Activated CD4-positive, alpha-beta T cell treated with anti-CD3 and anti-CD28 coated beads, Interleukin-2, amount 50 U/mL, for 1 hour (primary cell): ENCODE measurements around the gene PRKAG2.
"Not testable (repeated sequence)": the region's sequence is repeated elsewhere in the genome, so short reads cannot be mapped to it uniquely, and the experiment has no call there.

ENCODE experiments used
- DNase-seq: peaks from one replicate; pipeline ENCODE4 v3.0.0-alpha.2; 2020

The PRKAG2 gene

GRCh38 chr7:151782256-151782597 is 94.7 kb downstream of the PRKAG2 start:
- DNase-seq = not testable (repeated sequence)

DNA sequence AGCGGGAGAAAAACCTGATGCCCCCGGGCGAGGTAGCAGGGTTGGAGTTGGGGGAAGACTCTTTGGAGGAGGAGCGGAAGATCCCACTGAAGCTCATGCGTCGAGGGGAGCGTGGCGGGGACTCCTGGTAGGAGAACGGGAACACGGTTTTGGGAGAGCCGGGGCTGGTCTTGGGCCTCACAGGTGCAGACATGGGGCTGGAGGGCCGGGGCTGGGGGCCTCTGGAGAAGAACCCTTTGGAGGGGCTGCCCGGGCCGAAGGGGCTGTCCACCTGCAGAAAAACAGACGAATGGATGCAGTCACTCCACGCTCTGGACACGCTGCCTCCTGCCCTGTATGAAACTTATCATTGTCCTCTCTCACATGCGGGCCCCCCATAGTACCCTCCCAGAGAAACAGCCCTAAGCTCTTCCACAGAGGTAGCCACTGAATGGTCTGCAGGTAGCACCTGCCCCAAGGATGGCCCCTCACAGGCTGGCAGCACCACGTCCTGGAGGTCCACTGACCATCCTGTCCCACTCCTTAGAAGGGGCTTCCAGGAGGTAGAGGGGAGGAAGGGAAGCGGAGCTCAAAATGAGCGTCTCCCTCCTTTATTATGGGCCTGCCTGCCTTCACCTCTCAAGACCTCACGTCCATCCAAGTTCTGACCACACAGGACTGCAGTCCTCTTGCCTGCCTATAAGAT is 95.6 kb downstream of the PRKAG2 start:
- no peak for DNase-seq

DNA sequence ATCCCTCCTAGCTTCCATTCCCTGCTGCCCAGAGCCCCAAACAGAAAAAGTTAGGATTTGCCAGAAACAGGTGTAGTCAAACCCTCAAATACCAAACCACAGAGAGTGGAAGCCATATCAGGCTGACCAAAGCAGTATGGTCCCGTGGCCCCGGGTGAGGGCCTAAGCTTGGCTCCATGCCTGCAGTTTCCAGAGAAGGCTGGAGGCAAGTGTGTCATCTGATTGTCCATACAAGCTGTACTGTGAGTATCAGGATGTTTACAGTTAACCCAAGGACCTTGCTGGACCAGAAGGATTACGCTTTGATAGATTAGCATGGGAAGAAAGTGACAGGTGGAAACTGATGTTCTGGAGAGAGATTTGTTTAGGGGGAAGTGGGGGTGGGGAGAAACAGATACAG is 96.3 kb downstream of the PRKAG2 start:
- no peak for DNase-seq

GRCh38 chr7:151779678-151780077 is 97.2 kb downstream of the PRKAG2 start:
- no peak for DNase-seq

GRCh38 chr7:151779255-151779654 is 97.7 kb downstream of the PRKAG2 start:
- no peak for DNase-seq

- DNase-seq = no peak
Observed at GRCh38 chr7:151777908-151778670, 98.8 kb downstream of the PRKAG2 start.

- no peak for DNase-seq
Observed at GRCh38 chr7:151777495-151777880, 99.4 kb downstream of the PRKAG2 start.

GRCh38 chr7:151776876-151777494 is 99.9 kb downstream of the PRKAG2 start:
- no peak for DNase-seq

DNA sequence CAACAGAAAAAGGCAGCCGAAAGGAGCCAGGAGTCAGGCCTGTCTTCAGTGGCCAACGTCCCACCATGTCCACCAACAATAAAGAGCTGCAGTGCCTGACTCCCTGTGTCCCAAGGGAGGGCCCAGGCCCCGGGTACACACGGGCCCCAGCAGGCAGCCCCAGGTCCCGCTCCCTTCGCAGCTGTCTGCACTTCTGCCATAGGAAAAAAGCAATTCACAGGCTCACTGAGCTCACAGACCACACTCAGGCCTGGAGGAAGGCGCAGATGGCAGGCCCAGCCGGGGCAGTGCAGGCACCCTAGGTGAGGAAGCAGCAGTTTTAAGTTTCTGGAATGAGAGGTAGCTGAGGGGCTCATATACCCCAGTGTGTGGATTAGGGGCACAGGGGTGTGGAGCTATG is 100.5 kb downstream of the PRKAG2 start:
- no peak for DNase-seq

DNA sequence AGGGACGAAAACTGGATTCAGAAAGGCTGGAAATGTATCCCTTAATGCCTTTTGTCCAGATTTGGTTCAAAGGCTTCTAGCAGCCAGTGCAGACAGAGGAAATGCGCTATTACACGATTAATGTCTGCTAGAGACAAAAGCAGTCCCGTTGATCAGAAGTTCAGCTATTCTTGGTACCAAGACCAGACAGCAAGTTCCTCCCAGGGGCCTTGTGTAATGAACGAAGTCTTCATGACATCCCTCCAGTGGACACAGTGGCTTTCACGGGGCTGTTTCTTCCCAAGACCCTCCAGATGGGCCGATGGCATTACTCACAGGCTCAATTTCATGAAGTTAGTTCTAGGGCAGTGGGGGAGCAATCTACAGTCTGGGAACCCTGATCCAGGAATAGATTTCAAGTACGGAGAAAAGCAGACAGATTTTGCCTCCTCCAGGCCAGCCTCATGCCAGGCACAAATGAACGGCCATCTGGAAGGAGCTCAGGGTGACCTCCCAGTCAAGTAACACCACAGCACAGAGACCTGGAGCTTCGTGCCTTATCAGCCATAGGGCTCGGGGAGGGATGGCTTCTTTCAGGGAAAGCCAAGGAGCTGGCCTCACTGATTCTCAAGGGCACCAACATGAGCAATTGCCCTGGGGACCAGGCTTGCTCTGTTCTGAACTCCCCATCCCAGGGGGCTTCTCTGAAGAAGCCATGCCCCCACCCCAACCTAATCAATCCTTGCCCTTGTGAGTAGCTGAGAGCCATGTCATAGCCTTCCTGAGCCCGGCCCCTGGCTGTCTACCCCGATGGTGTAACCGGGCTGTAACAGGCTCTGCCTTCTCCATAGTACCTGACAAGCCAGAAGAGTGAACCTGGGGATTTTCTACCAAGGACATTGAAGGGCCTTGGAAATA is 101.1 kb downstream of the PRKAG2 start:
- no peak for DNase-seq

- no peak for DNase-seq
Observed at GRCh38 chr7:151774951-151775350, 102.0 kb downstream of the PRKAG2 start.

- DNase-seq = no peak
Observed at GRCh38 chr7:151773797-151774196, 103.1 kb downstream of the PRKAG2 start.

DNA sequence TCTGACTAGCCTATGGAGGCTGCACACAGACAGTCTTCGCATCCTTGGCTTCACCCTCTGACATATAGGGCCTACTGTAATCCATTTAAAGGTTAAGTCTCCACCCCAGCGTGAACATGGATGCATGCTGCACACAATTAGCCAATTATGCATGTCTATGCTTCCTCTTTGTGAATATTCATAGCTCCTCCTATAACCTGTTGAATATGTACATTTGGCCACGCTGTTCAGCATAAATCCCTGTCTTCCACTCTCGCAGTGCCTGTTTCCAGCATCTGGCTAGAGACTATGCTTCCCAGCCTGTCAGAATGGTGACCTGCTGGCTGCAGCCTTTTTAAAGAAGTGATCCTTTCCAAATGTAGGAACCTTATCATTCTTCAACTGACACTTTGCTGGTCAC is 106.7 kb downstream of the PRKAG2 start:
- DNase-seq = no peak

- peak; percentile 16 for DNase-seq
Observed at GRCh38 chr7:151769188-151769821, 107.6 kb downstream of the PRKAG2 start.

- no peak for DNase-seq
Observed at GRCh38 chr7:151768805-151769187, 108.1 kb downstream of the PRKAG2 start.

DNA sequence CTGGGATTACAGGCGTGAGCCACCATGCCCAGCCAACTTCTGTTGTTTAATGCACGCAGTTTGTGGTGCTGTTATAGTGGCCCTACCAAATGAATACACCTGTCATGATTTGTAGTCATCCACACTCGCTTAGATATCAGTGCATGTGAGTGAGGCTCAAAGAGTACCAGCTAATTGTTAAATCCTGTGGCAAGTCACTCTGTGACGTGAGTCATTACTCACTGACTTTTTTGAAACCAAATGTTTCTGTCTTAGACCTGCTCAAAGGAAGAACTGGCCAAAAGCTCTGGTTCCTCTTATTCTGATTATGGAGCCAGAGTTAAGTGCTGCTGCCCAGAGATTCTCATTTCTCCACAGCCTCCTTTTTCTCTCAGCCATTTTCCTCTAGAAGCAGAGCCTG is 109.4 kb downstream of the PRKAG2 start:
- DNase-seq = no peak

- no peak for DNase-seq
Observed at GRCh38 chr7:151764056-151764920, 112.6 kb downstream of the PRKAG2 start.

DNA sequence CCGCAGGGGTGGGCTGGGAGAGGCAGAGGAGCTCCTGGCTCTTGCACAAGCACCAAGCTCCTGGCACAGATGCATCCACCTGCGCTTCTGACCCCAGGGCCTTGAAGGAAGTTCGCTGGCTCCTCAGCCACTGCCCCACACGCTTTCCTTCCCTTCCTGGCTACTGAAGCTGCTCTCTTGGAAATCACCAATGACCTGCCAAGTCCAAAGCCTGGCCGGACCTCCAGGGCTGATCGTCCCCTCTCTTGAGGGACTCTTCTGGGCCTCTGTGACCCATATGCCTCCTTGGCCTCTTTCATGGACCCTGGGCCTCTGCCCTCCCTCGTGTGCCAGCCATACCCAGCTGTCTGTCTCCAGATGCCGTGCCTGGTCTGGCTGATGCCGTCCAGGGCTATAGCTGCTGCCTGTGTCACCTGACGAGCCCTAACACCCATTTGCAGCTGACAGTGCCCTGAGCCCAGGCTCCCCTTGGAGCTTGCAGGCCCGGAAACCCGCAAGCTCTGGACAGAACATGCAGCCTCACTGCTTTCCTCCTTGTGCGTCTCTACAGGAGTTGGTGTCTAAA is 113.4 kb downstream of the PRKAG2 start:
- DNase-seq = no peak

- DNase-seq = no peak
Observed at GRCh38 chr7:151762583-151763245, 114.2 kb downstream of the PRKAG2 start.

- DNase-seq = no peak
Observed at GRCh38 chr7:151761957-151762356, 115.0 kb downstream of the PRKAG2 start.

DNA sequence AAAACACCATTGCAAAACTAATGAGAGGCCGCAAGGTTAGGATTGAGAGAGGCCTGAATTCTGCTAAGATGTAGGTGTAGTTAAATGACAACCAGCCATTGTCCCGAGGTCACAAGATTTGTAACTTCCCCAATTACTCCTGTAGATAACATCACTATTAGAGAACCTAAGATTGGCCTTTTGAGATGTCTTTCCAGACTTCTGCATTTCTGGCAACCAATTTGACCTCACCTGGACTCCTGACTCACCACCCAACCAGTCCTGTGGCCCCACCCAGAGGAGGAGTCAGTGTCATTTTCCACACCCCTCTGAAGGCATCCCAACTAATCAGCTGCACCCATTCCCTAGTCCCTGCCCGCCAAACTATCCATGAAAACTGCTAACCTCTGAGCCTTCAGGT is 115.7 kb downstream of the PRKAG2 start:
- no peak for DNase-seq
